Trophoblast cell (in vitro differentiated cells and primary cell): Measurements from ENCODE around the gene MAEA. TPM values are rescaled to one million over a fixed set of nuclear protein-coding genes. Genes with fewer than 3 reads are reported as not detected.

Experiments used
- DNase-seq, 2 donors: peaks; one replicate each; pipeline ENCODE4 v3.0.0-alpha.2; 2016
- H2AFZ ChIP-seq: 2 replicates; pipeline ENCODE4 v1.6.1; 2013; ENCODE audit warnings: low read length, moderate library complexity, mild to moderate bottlenecking; ENCODE audit not compliant: insufficient read depth, poor library complexity
- H2AK5ac ChIP-seq: 2 replicates; pipeline ENCODE4 v1.6.1; 2013; ENCODE audit warnings: mild to moderate bottlenecking, low read length
- H2BK120ac ChIP-seq: 2 replicates; pipeline ENCODE4 v1.6.1; 2013; ENCODE audit warnings: low read length, mild to moderate bottlenecking, moderate library complexity; ENCODE audit not compliant: insufficient read depth, poor library complexity
- H2BK12ac ChIP-seq: 2 replicates; pipeline ENCODE4 v1.6.1; 2013; ENCODE audit warnings: mild to moderate bottlenecking, low read length, moderate library complexity
- H2BK5ac ChIP-seq: 2 replicates; pipeline ENCODE4 v1.6.1; 2013; ENCODE audit warnings: low read length, low read depth, moderate library complexity, mild to moderate bottlenecking; ENCODE audit not compliant: poor library complexity
- H3K14ac ChIP-seq: 2 replicates; pipeline ENCODE4 v1.6.1; 2013; ENCODE audit warnings: mild to moderate bottlenecking, low read length
- H3K18ac ChIP-seq: 2 replicates; pipeline ENCODE4 v1.6.1; 2013; ENCODE audit warnings: mild to moderate bottlenecking, low read length
- H3K23ac ChIP-seq: 2 replicates; pipeline ENCODE4 v1.6.1; 2013; ENCODE audit warnings: low read length
- H3K27ac ChIP-seq: 2 replicates; pipeline ENCODE4 v1.5.1; 2013; ENCODE audit warnings: low read depth, mild to moderate bottlenecking, inconsistent platforms, low read length, moderate library complexity
- H3K27me3 ChIP-seq: 2 replicates; pipeline ENCODE4 v1.6.1; 2013; ENCODE audit warnings: inconsistent platforms, mild to moderate bottlenecking, low read length, moderate library complexity; ENCODE audit not compliant: insufficient read depth
- H3K36me3 ChIP-seq, 2 experiments: 1 replicate in 1 of 2; 2 replicates in 1 of 2; pipeline ENCODE4 v1.6.1; 2013; ENCODE audit warnings: low read length in 2 of 2, mild to moderate bottlenecking in 2 of 2, moderate library complexity in 1 of 2; ENCODE audit not compliant: insufficient read depth in 2 of 2, control insufficient read depth in 1 of 2
- H3K4ac ChIP-seq: 2 replicates; pipeline ENCODE4 v1.6.1; 2013; ENCODE audit warnings: low read depth, mild to moderate bottlenecking, low read length, moderate library complexity
- H3K4me1 ChIP-seq, 2 experiments: 1 replicate in 1 of 2; 2 replicates in 1 of 2; pipeline ENCODE4 v1.6.1; 2013; ENCODE audit warnings: low read length in 2 of 2, mild to moderate bottlenecking in 2 of 2, moderate library complexity in 1 of 2; ENCODE audit not compliant: insufficient read depth in 2 of 2, control insufficient read depth in 1 of 2
- H3K4me2 ChIP-seq: 2 replicates; pipeline ENCODE4 v1.6.1; 2013; ENCODE audit warnings: inconsistent platforms, mild to moderate bottlenecking, low read length, moderate library complexity
- H3K4me3 ChIP-seq: 2 replicates; pipeline ENCODE4 v1.5.1; 2013; ENCODE audit warnings: mild to moderate bottlenecking, low read depth, low read length, inconsistent platforms
- H3K79me1 ChIP-seq: one replicate; pipeline ENCODE4 v1.6.1; 2013; ENCODE audit warnings: low read length
- H3K79me2 ChIP-seq: 2 replicates; pipeline ENCODE4 v1.6.1; 2013; ENCODE audit warnings: low read length, mild to moderate bottlenecking; ENCODE audit not compliant: control insufficient read depth, insufficient read depth, poor library complexity
- H3K9ac ChIP-seq: 2 replicates; pipeline ENCODE4 v1.6.1; 2013; ENCODE audit warnings: mild to moderate bottlenecking, low read length
- H3K9me3 ChIP-seq: 2 replicates; pipeline ENCODE4 v1.6.1; 2013; ENCODE audit warnings: low read depth, mild to moderate bottlenecking, control low read depth, inconsistent platforms, low read length; ENCODE audit not compliant: insufficient read depth
- H4K12ac ChIP-seq: 2 replicates; pipeline ENCODE4 v1.6.1; 2013; ENCODE audit warnings: low read depth, mild to moderate bottlenecking, low read length, moderate library complexity
- H4K8ac ChIP-seq: 2 replicates; pipeline ENCODE4 v1.6.1; 2013; ENCODE audit warnings: low read depth, mild to moderate bottlenecking, low read length, moderate library complexity
- H4K91ac ChIP-seq: one replicate; pipeline ENCODE4 v1.6.1; 2013; ENCODE audit warnings: low read depth, mild to moderate bottlenecking, low read length, moderate library complexity
- WGBS: extraction: QIAGEN DNeasy Blood & Tissue Kit; methylation state at CpG from one replicate; pipeline ENCODE4 v1.1.7; 2013; ENCODE audit warnings: missing lambda C conversion rate; ENCODE audit not compliant: insufficient read length, insufficient coverage; ENCODE audit errors: extremely low coverage; 5-methylcytosine and 5-hydroxymethylcytosine counted together
- polyA plus RNA-seq: library from polyadenylated mRNA; stranded (reverse); fragments of 200-250 nt; gene quantifications from 2 replicates; pipeline ENCODE4 v1.2.3, GENCODE V29; 2013

The MAEA gene
- 58.8 and 59.3 TPM in 2 replicates for polyA plus RNA-seq

- Histone ChIP-seq H3K23ac (no peak within 1 kb of the TSS), H3K4me1 (peaks cover 8 to 12% of the 10 kb centered on the region in 2 experiments), H2AFZ (peak within 1 kb of the TSS; percentile 99), H3K79me2 (peaks cover 40% of the 10 kb centered on the region), H3K18ac (peak within 1 kb of the TSS; percentile 97), H4K12ac (peak within 1 kb of the TSS; percentile 97), H3K4me3 (peak within 1 kb of the TSS; percentile 99), H3K27ac (peak within 1 kb of the TSS; percentile 63), H3K4me2 (peak within 1 kb of the TSS; percentile 98), H3K9me3 (peaks cover 10% of the 10 kb centered on the region), H3K4ac (peak within 1 kb of the TSS; percentile 98), H2BK120ac (peak within 1 kb of the TSS; percentile 85), H4K8ac (peak within 1 kb of the TSS; percentile 97), H3K36me3 (peaks cover 4 to 11% of the 10 kb centered on the region in 2 experiments), H3K27me3 (no peaks in the 10 kb centered on the region), H3K9ac (peak within 1 kb of the TSS; percentile 99), H3K14ac (peak within 1 kb of the TSS; percentile 99), H2AK5ac (peak within 1 kb of the TSS; percentile 92), H3K79me1 (peaks cover 12% of the 10 kb centered on the region), H2BK12ac (peak within 1 kb of the TSS; percentile 47), H4K91ac (peak within 1 kb of the TSS; percentile 97), H2BK5ac (peak within 1 kb of the TSS; percentile 64)
- WGBS = no CpG with 5 or more reads among the region's 95 CpGs
- DNase-seq = peak; percentile 97 to 98
Measured at GRCh38 chr4:1289207-1290164, at the start of gene MAEA. MAEA (plus strand) TSS chr4:1289891; CDS start chr4:1289914, 23 bp downstream.

GRCh38 chr4:1239950-1240307 is 49.8 kb upstream of the MAEA start:
- no CpG with 5 or more reads among the region's 22 CpGs for WGBS
- H4K91ac ChIP-seq = no peak overlapping the region
- no peak overlapping the region for H2AK5ac ChIP-seq
- H2BK5ac ChIP-seq = no peak overlapping the region
- H3K4me3 ChIP-seq = no peak overlapping the region
- no peak overlapping the region for H3K14ac ChIP-seq
- no peaks in the 10 kb centered on the region for H3K27me3 ChIP-seq
- H3K79me1 ChIP-seq = no peaks in the 10 kb centered on the region
- H2BK120ac ChIP-seq = no peak overlapping the region
- peaks cover 0 to 3% of the 10 kb centered on the region in 2 experiments for H3K4me1 ChIP-seq
- H3K36me3 ChIP-seq = peaks cover 62 to 70% of the 10 kb centered on the region in 2 experiments
- H3K4ac ChIP-seq = peak overlapping the region; percentile 20
- no peak overlapping the region for H3K18ac ChIP-seq
- H3K4me2 ChIP-seq = no peak overlapping the region
- no peak overlapping the region for H3K27ac ChIP-seq
- H4K12ac ChIP-seq = no peak overlapping the region
- H2BK12ac ChIP-seq = no peak overlapping the region
- H3K23ac ChIP-seq = no peak overlapping the region
- no peak overlapping the region for H3K9ac ChIP-seq
- no peak overlapping the region for H4K8ac ChIP-seq
- peaks cover 32% of the 10 kb centered on the region for H3K79me2 ChIP-seq
- no peak overlapping the region for H2AFZ ChIP-seq
- peaks cover 2% of the 10 kb centered on the region for H3K9me3 ChIP-seq
- DNase-seq = no peak

GRCh38 chr4:1240721-1241465 is 48.8 kb upstream of the MAEA start:
- no CpG with 5 or more reads among the region's 37 CpGs for WGBS
- H4K8ac ChIP-seq = no peak overlapping the region

GRCh38 chr4:1241466-1241935 is 48.2 kb upstream of the MAEA start:
- Histone ChIP-seq H2AFZ (no peak overlapping the region), H4K12ac (no peak overlapping the region), H2BK5ac (no peak overlapping the region), H3K9me3 (peaks cover 4% of the 10 kb centered on the region), H3K36me3 (peaks cover 49 to 59% of the 10 kb centered on the region in 2 experiments), H3K4ac (peak overlapping the region; percentile 37), H3K9ac (no peak overlapping the region), H3K4me2 (no peak overlapping the region), H3K27me3 (no peaks in the 10 kb centered on the region), H2AK5ac (no peak overlapping the region), H3K4me3 (no peak overlapping the region), H3K79me1 (peaks cover 2% of the 10 kb centered on the region), H3K27ac (no peak overlapping the region), H2BK120ac (no peak overlapping the region), H4K91ac (no peak overlapping the region), H2BK12ac (no peak overlapping the region), H3K18ac (no peak overlapping the region), H4K8ac (no peak overlapping the region), H3K14ac (no peak overlapping the region), H3K4me1 (peaks cover 7 to 13% of the 10 kb centered on the region in 2 experiments), H3K23ac (no peak overlapping the region), H3K79me2 (peaks cover 48% of the 10 kb centered on the region)
- no peak for DNase-seq
- WGBS = no CpG with 5 or more reads among the region's 21 CpGs

More at GRCh38 chr4:1240721-1241465, 48.8 kb upstream of the MAEA start:
- H3K4me3 ChIP-seq = no peak overlapping the region
- peaks cover 41% of the 10 kb centered on the region for H3K79me2 ChIP-seq
- H3K9ac ChIP-seq = no peak overlapping the region
- no peaks in the 10 kb centered on the region for H3K27me3 ChIP-seq
- no peak overlapping the region for H2AK5ac ChIP-seq
- H3K4me2 ChIP-seq = no peak overlapping the region
- no peak overlapping the region for H3K14ac ChIP-seq
- H4K91ac ChIP-seq = no peak overlapping the region
- DNase-seq = no peak
- H2BK5ac ChIP-seq = no peak overlapping the region
- H3K4ac ChIP-seq = peak overlapping the region; percentile 53
- H3K18ac ChIP-seq = no peak overlapping the region
- H4K12ac ChIP-seq = no peak overlapping the region
- H3K36me3 ChIP-seq = peaks cover 53 to 63% of the 10 kb centered on the region in 2 experiments
- no peak overlapping the region for H2BK12ac ChIP-seq
- peaks cover 4% of the 10 kb centered on the region for H3K9me3 ChIP-seq
- H2AFZ ChIP-seq = no peak overlapping the region
- peaks cover under 1 to 7% of the 10 kb centered on the region in 2 experiments for H3K4me1 ChIP-seq
- no peaks in the 10 kb centered on the region for H3K79me1 ChIP-seq
- H3K27ac ChIP-seq = no peak overlapping the region
- H2BK120ac ChIP-seq = no peak overlapping the region
- no peak overlapping the region for H3K23ac ChIP-seq
